Measurements from ENCODE around the gene MRPL47. TPM values are rescaled to one million over a fixed set of nuclear protein-coding genes. Genes with fewer than 3 reads are reported as not detected.
A peak's percentile ranks its signal among the peaks of the same experiment; 100 is the strongest.

The MRPL47 gene
- total and polyA plus RNA-seq, 7 experiments from 2014 or later = 14.4 to 50.5 (median 21.4) TPM

GRCh38 chr3:179565496-179565895 is 38.9 kb downstream of the MRPL47 start:
- H3K27ac Mint-ChIP-seq = peak overlapping the region in 8 of 9 donors; percentile 1 to 69 (median 22)
- H3K27me3 Mint-ChIP-seq = peaks cover 0 to 2% (median 0%) of the 10 kb centered on the region in 5 donors
- intact Hi-C loops (cut with micrococcal nuclease) = loop anchor here (10.0 kb wide), 1 partner anchor 1419 kb away; the partner anchor contains the start of gene DNAJC19 (in 2 of the 2)
- ChIA-PET CTCF (interaction anchor here (1.4 kb wide), 1 partner anchor 84 kb away, joined by 3 read pairs; no protein-coding TSS in a partner anchor), POLR2A (no interaction called here)
- H3K4me1 Mint-ChIP-seq = peaks cover 13 to 56% (median 44%) of the 10 kb centered on the region in 7 donors
- no peak overlapping the region for H3K27ac ChIP-seq (ENCODE audit: low read depth, low read length)
- no peaks in the 10 kb centered on the region for H3K27me3 ChIP-seq (ENCODE audit: control insufficient read depth in 2 of 2, insufficient read depth in 2 of 2, low read length in 2 of 2)
- ATAC-seq = no peak
- peaks cover 0 to 18% (median 7%) of the 10 kb centered on the region in 3 experiments for H3K36me3 ChIP-seq (ENCODE audit: control insufficient read depth in 2 of 3, insufficient read depth in 3 of 3, low read length in 3 of 3)
- no peak overlapping the region for H3K4me3 ChIP-seq (ENCODE audit: low read length)
- no peaks in the 10 kb centered on the region for H3K9me3 Mint-ChIP-seq
- peaks cover 10% of the 10 kb centered on the region in 2 donors for H3K4me1 ChIP-seq (ENCODE audit: control insufficient read depth in 2 of 2, insufficient read depth in 2 of 2, low read length in 2 of 2)
- no peaks in the 10 kb centered on the region for H3K9me3 ChIP-seq (ENCODE audit: control insufficient read depth in 2 of 3, low read length in 3 of 3)
- DNase-seq = no peak
- peak overlapping the region in 9 of 10 donors; percentile 2 to 63 (median 27) for H3K4me3 Mint-ChIP-seq
- peaks cover 0 to 5% (median 3%) of the 10 kb centered on the region in 5 donors for H3K36me3 Mint-ChIP-seq

DNA sequence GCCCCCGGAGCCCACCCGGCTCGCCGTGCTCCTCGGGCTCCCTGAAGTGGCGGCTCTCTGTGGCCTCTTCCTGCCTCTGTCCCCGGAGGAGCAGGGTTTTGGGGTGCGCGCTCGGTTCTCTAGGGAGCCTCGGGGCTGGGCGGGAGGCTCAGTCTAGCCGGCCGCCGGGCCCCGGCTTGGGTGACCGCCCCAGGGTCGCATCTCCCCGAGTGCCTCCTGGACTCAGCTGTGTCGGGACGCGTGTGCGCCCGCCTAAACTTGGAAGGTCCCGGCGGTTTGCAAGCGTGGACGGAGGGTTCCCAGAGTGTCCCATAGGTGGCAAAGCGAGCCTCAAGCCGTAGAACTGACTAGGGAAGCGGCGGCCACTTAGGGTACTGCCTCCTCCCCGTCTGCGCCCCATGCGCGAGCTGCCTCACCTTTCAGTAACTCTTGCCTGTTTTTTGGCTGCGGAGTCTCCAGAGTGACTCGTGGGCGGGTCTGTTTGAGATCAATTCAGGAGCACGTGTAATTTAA is 41.1 kb downstream of the MRPL47 start:
- intact Hi-C loops (cut with micrococcal nuclease) = loop anchor here (1.0 to 10.0 kb wide), 8 partner anchors 46 to 1566 kb away; partner anchors contain the start of genes DNAJC19 (in 2 of the 2), TTC14 (in 2 of the 2), FXR1 (in 1 of the 2) and GNB4 (in 1 of the 2)
- Histone ChIP-seq H3K27ac (ENCODE audit: low read depth, low read length) (peak overlapping the region; percentile 78), H3K36me3 (ENCODE audit: control insufficient read depth in 2 of 3, insufficient read depth in 3 of 3, low read length in 3 of 3) (peaks cover 0 to 8% (median 0%) of the 10 kb centered on the region in 3 experiments), H3K27me3 (ENCODE audit: control insufficient read depth in 2 of 2, insufficient read depth in 2 of 2, low read length in 2 of 2) (no peaks in the 10 kb centered on the region), H3K9me3 (ENCODE audit: control insufficient read depth in 2 of 3, low read length in 3 of 3) (no peaks in the 10 kb centered on the region), H3K4me1 (ENCODE audit: control insufficient read depth in 2 of 2, insufficient read depth in 2 of 2, low read length in 2 of 2) (peaks cover 10% of the 10 kb centered on the region in 2 donors), H3K4me3 (ENCODE audit: low read length) (peak overlapping the region; percentile 61)
- peak overlapping the region; percentile 68 to 98 (median 92) for H3K27ac Mint-ChIP-seq
- no peaks in the 10 kb centered on the region for H3K9me3 Mint-ChIP-seq
- H3K36me3 Mint-ChIP-seq = no peaks in the 10 kb centered on the region
- POLR2A ChIA-PET = interaction anchor here (1.2 to 2.3 kb wide), 3 partner anchors 41 to 414 kb away, joined by 5 to 13 read pairs (median 8); partner anchors contain the start of genes MFN1, MRPL47 and NDUFB5
- peaks cover 13 to 51% (median 34%) of the 10 kb centered on the region in 7 donors for H3K4me1 Mint-ChIP-seq
- DNase-seq (peak; percentile 39 to 69 (median 52)), ATAC-seq (peak; percentile 59)
- peaks cover 0 to 10% (median 0%) of the 10 kb centered on the region in 5 donors for H3K27me3 Mint-ChIP-seq
- CTCF ChIA-PET = no interaction called here
- H3K4me3 Mint-ChIP-seq = peak overlapping the region; percentile 91 to 100 (median 98)

DNA sequence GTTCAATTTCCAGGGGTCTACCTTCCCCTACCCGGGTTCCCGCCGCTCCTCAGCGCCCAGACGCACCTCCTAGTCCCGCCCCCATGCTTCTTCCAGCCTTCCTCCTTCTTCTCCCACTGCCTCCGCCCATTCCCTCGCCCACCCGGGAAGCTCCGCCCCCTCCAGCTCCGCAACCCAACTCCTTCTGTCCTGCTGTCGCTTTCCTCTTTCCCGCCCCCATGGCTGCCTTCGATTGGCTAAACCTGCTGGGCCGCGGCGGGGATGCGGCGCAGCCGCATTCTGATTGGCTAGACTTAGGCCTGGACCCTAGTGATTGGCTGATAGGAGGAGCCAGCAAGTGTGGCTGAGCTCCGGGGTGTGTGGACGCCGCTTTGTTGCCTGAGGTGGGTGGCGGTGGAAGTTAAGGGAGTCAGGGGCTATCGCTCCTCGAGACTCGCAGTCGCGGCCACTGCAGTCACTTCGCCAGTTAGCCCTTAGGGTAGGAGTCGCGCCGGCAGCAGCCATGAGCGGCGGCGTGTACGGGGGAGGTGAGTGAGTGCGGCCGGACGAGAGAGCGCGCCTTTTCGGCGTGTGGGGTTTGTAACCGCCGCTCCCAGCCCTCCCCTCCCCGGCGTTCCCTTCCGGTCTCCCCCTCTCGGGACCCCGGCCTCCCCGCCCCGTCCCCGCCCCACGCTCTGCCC is 41.7 kb downstream of the MRPL47 start, which contains the start of gene ACTL6A:
TSS of gene ACTL6A (plus strand) at position 336 of the 680 bp plus-strand sequence. CDS start at position 503, 167 bp downstream.
- ChIA-PET CTCF (interaction anchor here (0.6 to 0.7 kb wide), 2 partner anchors 213 to 493 kb away, joined by 3 read pairs; no protein-coding TSS in a partner anchor), POLR2A (interaction anchor here (0.6 to 2.3 kb wide), 7 partner anchors 22 to 414 kb away, joined by 3 to 13 read pairs (median 4); partner anchors contain the start of genes MFN1, MRPL47, NDUFB5 and USP13)

GRCh38 chr3:179560791-179561190 is 43.6 kb downstream of the MRPL47 start:
- CTCF ChIA-PET = no interaction called here
- no peak overlapping the region for H3K27ac Mint-ChIP-seq
- no peak for ATAC-seq
- Histone ChIP-seq H3K36me3 (ENCODE audit: control insufficient read depth in 2 of 3, insufficient read depth in 3 of 3, low read length in 3 of 3) (peaks cover 0 to 8% (median 0%) of the 10 kb centered on the region in 3 experiments), H3K4me3 (ENCODE audit: low read length) (no peak overlapping the region), H3K4me1 (ENCODE audit: control insufficient read depth in 2 of 2, insufficient read depth in 2 of 2, low read length in 2 of 2) (peaks cover 10% of the 10 kb centered on the region in 2 donors), H3K27me3 (ENCODE audit: control insufficient read depth in 2 of 2, insufficient read depth in 2 of 2, low read length in 2 of 2) (no peaks in the 10 kb centered on the region), H3K9me3 (ENCODE audit: control insufficient read depth in 2 of 3, low read length in 3 of 3) (no peaks in the 10 kb centered on the region), H3K27ac (ENCODE audit: low read depth, low read length) (no peak overlapping the region)
- intact Hi-C loops (cut with micrococcal nuclease) = loop anchor here (5.0 to 10.0 kb wide), 5 partner anchors 108 to 1563 kb away; partner anchors contain the start of genes DNAJC19 (in 2 of the 2), FXR1 (in 1 of the 2) and GNB4 (in 1 of the 2)
- H3K4me1 Mint-ChIP-seq = peaks cover 10 to 38% (median 29%) of the 10 kb centered on the region in 7 donors
- no peak for DNase-seq
- H3K9me3 Mint-ChIP-seq = no peaks in the 10 kb centered on the region
- H3K27me3 Mint-ChIP-seq = peaks cover 0 to 14% (median 0%) of the 10 kb centered on the region in 5 donors
- POLR2A ChIA-PET = no interaction called here
- no peak overlapping the region for H3K4me3 Mint-ChIP-seq
- no peaks in the 10 kb centered on the region for H3K36me3 Mint-ChIP-seq

More for the DNA sequence above, 41.7 kb downstream of the MRPL47 start, which contains the start of gene ACTL6A:
- H3K9me3 ChIP-seq (ENCODE audit: control insufficient read depth in 2 of 3, low read length in 3 of 3) = no peaks in the 10 kb centered on the region
- no peaks in the 10 kb centered on the region for H3K9me3 Mint-ChIP-seq
- peaks cover 13 to 49% (median 33%) of the 10 kb centered on the region in 7 donors for H3K4me1 Mint-ChIP-seq
- peaks cover 10% of the 10 kb centered on the region in 2 donors for H3K4me1 ChIP-seq (ENCODE audit: control insufficient read depth in 2 of 2, insufficient read depth in 2 of 2, low read length in 2 of 2)
- peak within 1 kb of the TSS; percentile 78 for H3K27ac ChIP-seq (ENCODE audit: low read depth, low read length)
- intact Hi-C loops (cut with micrococcal nuclease) = loop anchor here (1.0 to 10.0 kb wide), 19 partner anchors 42 to 1565 kb away; partner anchors contain the start of genes DNAJC19 (in 2 of the 2), GNB4 (in 2 of the 2), MFN1 (in 2 of the 2) and MRPL47 (in 2 of the 2)
- H3K27me3 ChIP-seq (ENCODE audit: control insufficient read depth in 2 of 2, insufficient read depth in 2 of 2, low read length in 2 of 2) = no peaks in the 10 kb centered on the region
- ATAC-seq (peak; percentile 96), DNase-seq (peak; percentile 86 to 98 (median 96))
- H3K27me3 Mint-ChIP-seq = peaks cover 0 to 13% (median 0%) of the 10 kb centered on the region in 5 donors
- peak within 1 kb of the TSS; percentile 86 to 98 (median 95) for H3K27ac Mint-ChIP-seq
- peaks cover 0 to 8% (median 0%) of the 10 kb centered on the region in 3 experiments for H3K36me3 ChIP-seq (ENCODE audit: control insufficient read depth in 2 of 3, insufficient read depth in 3 of 3, low read length in 3 of 3)
- peak within 1 kb of the TSS; percentile 91 to 100 (median 99) for H3K4me3 Mint-ChIP-seq
- peak within 1 kb of the TSS; percentile 73 for H3K4me3 ChIP-seq (ENCODE audit: low read length)
- no peaks in the 10 kb centered on the region for H3K36me3 Mint-ChIP-seq

- H3K9me3 ChIP-seq (ENCODE audit: control insufficient read depth in 2 of 3, low read length in 3 of 3) = no peaks in the 10 kb centered on the region
- no peaks in the 10 kb centered on the region for H3K27me3 ChIP-seq (ENCODE audit: control insufficient read depth in 2 of 2, insufficient read depth in 2 of 2, low read length in 2 of 2)
- no peaks in the 10 kb centered on the region for H3K36me3 Mint-ChIP-seq
- H3K4me3 Mint-ChIP-seq = no peak overlapping the region
- POLR2A ChIA-PET = no interaction called here
- H3K4me1 ChIP-seq (ENCODE audit: control insufficient read depth in 2 of 2, insufficient read depth in 2 of 2, low read length in 2 of 2) = peaks cover 3% of the 10 kb centered on the region in 2 donors
- DNase-seq (peak in 5 of 9 donors; percentile 11 to 42 (median 17)), ATAC-seq (no peak)
- intact Hi-C loops (cut with micrococcal nuclease) = loop anchor here (1.0 to 2.0 kb wide), 6 partner anchors 113 to 1122 kb away; no protein-coding TSS in a partner anchor
- H3K4me3 ChIP-seq (ENCODE audit: low read length) = no peak overlapping the region
- H3K27me3 Mint-ChIP-seq = peaks cover 0 to 14% (median 0%) of the 10 kb centered on the region in 5 donors
- peaks cover 0 to 8% (median 0%) of the 10 kb centered on the region in 3 experiments for H3K36me3 ChIP-seq (ENCODE audit: control insufficient read depth in 2 of 3, insufficient read depth in 3 of 3, low read length in 3 of 3)
- H3K27ac ChIP-seq (ENCODE audit: low read depth, low read length) = no peak overlapping the region
- no peaks in the 10 kb centered on the region for H3K9me3 Mint-ChIP-seq
- H3K4me1 Mint-ChIP-seq = peaks cover 3 to 18% (median 11%) of the 10 kb centered on the region in 7 donors
- H3K27ac Mint-ChIP-seq = no peak overlapping the region
- CTCF ChIA-PET = no interaction called here
Observed at GRCh38 chr3:179558742-179559364, 45.6 kb downstream of the MRPL47 start.
